HT1080 (cell line): Measurements from ENCODE around the gene CELSR3. TPM values are rescaled to one million over a fixed set of nuclear protein-coding genes. Genes with fewer than 3 reads are reported as not detected.
A peak's percentile ranks its signal among the peaks of the same experiment; 100 is the strongest.

Experiments
- DNase-seq: peaks from one replicate; pipeline ENCODE4 v3.0.0-alpha.2; 2015; ENCODE audit warnings: low read depth
- polyA plus RNA-seq, 2 experiments: library from polyadenylated mRNA; depleted of rRNA; stranded (reverse); fragments of >200 nt; gene quantifications; 2 replicates each; pipeline ENCODE4 v1.2.3, GENCODE V29; 2015
- total RNA-seq: library from RNA; depleted of rRNA; stranded (reverse); fragments of >200 nt; shearing (Covaris generic); gene quantifications from 2 replicates; pipeline ENCODE4 v1.2.3, GENCODE V29; 2014; rRNA removed

Gene CELSR3, protein sequence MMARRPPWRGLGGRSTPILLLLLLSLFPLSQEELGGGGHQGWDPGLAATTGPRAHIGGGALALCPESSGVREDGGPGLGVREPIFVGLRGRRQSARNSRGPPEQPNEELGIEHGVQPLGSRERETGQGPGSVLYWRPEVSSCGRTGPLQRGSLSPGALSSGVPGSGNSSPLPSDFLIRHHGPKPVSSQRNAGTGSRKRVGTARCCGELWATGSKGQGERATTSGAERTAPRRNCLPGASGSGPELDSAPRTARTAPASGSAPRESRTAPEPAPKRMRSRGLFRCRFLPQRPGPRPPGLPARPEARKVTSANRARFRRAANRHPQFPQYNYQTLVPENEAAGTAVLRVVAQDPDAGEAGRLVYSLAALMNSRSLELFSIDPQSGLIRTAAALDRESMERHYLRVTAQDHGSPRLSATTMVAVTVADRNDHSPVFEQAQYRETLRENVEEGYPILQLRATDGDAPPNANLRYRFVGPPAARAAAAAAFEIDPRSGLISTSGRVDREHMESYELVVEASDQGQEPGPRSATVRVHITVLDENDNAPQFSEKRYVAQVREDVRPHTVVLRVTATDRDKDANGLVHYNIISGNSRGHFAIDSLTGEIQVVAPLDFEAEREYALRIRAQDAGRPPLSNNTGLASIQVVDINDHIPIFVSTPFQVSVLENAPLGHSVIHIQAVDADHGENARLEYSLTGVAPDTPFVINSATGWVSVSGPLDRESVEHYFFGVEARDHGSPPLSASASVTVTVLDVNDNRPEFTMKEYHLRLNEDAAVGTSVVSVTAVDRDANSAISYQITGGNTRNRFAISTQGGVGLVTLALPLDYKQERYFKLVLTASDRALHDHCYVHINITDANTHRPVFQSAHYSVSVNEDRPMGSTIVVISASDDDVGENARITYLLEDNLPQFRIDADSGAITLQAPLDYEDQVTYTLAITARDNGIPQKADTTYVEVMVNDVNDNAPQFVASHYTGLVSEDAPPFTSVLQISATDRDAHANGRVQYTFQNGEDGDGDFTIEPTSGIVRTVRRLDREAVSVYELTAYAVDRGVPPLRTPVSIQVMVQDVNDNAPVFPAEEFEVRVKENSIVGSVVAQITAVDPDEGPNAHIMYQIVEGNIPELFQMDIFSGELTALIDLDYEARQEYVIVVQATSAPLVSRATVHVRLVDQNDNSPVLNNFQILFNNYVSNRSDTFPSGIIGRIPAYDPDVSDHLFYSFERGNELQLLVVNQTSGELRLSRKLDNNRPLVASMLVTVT (N-terminal part only)
- total RNA-seq = 3.5 and 3.8 TPM in 2 replicates
- polyA plus RNA-seq (2015; cell fraction: cytosol; rRNA removed) = 2.6 and 2.9 TPM in 2 replicates
- 19.1 and 23.8 TPM in 2 replicates for polyA plus RNA-seq (2015; cell fraction: nucleus; rRNA removed)

DNA sequence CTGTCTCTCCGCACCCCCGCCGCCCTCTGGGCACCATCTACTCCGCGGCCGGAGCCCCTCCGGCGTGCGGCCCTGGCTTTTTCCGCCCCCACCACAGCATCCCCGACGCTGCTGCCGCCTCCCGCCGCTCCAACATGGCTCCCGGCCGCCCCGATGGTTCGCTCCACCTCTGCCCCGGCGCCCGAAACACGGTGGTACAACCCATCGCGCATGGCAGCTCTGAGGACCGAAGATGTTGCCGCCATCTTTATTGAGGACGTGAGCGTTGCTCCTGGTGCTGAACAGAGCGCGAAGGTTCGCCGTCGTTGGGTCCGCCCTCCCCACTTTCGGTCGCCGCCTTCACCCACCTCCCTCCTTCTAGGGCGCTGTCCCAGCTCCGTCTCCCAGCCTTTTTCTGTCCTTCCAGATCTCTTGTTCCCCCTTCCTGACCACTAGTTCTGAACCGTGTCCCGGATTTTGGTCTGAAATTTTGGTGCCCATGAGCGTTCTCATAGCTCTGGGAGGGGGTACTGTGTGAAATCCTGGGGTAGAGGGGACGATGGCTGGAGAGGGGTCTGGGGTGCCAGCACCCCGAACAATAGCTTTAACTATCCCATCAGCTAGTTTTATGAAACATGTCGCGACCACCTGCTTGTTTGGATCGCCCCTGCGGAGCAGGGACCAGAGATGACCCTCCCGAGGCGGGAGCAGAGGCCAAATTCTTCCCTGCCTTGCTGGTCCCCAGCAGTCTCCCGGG lies at the start of gene CELSR3:
Gene CELSR3 (minus strand): TSS at position 134 of the 736 bp plus-strand sequence. CDS start 252 bp downstream, outside the sequence.
- peak; percentile 77 for DNase-seq

DNA sequence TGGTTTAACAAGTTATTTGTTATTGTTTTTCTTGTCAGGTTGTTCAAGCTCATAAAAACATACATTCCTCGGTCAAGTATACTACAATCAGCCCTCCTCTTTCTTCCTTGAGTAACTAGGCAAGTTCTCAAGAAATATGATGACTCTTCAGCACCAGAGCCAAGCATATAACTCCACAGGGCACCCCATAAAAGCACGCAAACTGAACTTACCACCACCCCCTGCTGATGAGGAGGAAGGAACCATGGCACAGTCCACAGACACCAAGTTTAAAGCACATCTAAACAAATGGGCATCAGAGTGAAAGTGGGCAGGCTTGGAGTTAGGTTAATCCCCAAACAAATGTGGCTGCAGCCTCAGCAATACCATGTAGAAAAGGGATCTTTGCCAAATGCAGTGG lies 49.0 kb upstream of the CELSR3 start:
- DNase-seq = no peak

DNA sequence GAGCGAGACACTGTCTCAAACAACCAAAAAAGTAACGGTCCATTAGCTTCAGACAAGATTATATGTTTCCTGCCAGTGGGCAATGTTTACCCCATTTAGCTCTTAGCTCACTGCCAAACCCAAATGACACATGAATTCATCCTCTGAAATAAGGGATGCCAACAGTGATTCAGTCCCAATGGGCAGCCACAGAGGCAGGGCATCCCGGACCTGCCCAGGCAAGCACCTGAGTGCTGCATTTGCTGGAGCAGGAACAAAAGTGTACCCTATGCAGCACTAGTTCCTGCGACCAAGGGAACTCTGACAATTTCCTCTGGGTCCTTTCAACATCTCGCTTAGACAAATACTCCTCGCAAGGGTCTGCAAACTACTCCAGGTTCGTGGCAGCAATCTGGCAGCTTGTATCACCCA lies 46.4 kb upstream of the CELSR3 start:
- peak; percentile 53 for DNase-seq

DNA sequence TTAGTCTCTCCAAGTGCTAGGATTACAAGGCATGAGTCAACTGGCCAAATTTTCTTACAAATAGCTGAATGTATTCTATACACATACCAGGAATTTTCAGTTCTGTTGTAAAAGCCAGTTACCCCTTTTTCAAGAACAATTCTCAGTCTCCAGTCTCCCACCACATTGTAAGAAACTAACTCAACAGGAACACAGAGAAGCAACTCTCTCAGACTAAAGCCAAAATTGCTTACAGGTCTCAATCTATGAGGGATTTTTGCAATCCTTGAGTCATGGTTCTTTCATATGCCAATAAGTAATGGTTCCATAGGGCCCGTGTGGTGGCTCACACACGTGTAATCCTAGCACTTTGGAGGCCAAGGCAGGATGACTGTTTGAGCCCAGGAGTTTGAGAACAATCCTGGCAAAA lies 45.8 kb upstream of the CELSR3 start:
- DNase-seq = no peak

DNA sequence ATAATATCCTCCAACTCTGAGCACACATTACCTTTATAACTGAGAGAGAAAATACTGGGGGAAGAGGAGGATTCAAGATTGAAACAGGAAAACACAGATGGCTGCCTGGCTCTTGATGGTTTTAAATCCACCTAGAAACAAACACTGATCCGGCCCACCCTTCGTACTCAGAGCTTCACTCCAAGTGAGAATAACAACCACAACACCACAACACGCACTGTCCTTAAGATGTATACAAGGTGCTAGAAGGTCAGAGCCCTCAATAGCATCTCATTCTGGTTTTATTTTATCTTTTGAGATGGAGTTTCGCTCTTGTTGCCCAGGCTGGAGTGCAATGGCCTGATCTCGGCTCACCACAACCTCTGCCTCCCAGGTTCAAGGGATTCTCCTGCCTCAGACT lies 44.5 kb upstream of the CELSR3 start:
- no peak for DNase-seq

DNA sequence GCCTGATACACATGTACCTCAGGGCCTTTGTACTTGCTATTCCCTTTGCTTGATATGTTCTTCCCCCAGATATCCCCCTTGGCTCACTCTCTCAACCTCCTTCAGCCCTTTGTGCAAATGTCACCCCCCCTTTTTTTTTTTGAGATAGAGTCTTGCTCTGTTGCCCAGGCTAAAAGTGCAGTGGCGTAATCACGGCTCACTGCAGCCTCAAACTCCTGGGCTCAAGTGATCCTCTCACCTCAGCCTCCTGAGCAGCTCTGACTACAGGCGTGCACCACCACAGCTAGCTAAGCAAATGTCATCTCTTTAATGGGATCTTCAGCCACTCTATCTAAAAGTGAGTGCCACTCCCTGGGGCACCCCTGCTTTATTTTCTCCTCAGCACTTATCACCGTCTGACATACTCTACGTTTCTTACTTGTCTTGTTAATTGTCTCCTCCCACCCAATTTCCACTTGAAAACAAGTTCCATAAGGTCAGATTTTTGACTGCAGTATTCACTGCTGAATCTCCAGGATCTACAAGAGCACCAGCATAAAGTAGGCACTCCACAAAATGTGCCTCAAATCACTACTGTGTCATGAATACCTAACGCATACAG lies 39.7 kb upstream of the CELSR3 start:
- no peak for DNase-seq

DNA sequence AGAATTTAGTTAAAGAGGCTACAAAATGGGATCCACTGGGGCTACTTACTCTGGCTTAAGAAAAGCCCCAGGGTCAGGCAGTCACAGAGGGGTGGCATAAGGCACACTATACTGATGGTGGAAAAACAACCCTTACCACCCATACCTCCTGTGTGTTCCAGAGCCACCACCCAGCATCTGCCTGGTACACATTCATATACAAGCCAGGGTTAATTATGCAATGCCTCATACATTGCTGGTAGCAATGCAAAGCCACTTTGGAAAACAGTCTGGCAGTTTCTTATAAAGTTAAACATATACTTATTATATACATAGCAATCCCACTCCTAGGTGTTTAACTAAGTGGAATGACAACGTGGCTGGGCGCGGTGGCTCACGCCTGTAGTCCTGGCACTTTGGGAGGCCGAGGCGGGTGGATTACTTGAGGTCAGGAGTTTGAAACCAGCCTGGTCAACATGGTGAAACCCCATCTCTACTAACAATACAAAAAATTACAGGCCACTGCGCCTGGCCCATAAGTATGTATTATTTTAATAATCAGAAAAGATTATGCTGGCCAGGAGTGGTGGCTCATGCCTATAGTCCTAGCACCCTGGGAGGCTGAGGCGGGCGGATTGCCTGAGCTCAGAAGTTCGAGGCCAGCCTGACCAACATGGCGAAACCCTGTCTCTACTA lies 38.2 kb upstream of the CELSR3 start:
- DNase-seq = no peak

DNA sequence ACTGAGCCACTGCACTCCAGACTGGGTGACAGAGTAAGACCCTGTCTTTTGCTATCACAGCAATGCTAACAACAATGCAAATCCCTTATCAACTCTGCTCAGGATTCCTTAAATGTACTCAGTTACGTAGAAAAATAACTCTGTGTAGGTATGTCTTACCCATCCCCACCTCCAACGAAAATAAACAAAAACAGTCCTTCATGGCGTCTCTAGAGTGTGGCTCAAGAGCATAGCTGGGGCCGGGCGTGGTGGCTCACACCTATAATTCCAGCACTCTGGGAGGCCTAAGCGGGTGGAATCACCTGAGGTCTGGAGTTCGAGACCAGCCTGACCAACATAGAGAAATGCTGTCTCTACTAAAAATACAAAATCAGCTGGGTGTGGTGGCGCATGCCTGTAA lies 36.2 kb upstream of the CELSR3 start:
- no peak for DNase-seq

DNA sequence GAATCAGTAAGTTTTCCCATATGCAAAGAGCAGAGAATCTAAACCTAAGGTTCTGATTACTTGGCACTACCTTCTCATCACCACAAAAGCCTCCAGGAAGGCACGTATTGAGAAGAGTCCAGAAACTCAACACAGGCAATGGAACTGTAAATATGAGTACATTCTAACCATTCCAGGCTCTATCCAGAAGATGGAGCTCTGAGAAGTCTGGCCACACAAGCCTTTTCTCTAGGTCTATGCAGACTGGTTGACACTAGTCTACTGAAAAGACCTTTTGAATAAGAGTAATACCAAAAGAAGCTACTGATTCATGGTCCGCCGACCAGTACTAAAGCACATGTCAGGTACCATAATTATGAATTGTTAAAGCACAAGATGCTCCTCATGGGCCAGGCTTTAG lies 35.3 kb upstream of the CELSR3 start:
- DNase-seq = no peak

DNA sequence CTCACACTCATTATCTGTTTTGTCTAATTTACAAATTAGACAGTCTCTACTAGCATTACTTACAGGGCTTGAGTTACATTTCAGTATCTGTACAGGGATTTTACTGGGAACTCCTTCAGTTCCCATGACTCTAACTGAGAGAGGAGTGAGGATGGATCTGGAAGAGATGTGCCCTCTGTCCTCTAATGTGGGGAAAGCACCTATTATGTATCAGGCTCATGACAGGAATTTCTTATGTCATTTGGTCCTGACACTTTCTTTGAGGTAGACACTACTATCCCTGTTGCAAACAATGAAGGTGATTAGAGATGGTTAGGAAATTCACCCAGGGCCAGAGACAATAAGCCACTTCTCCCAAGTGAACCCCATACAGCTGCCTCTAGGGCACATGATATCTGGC lies 33.9 kb upstream of the CELSR3 start:
- DNase-seq = no peak

DNA sequence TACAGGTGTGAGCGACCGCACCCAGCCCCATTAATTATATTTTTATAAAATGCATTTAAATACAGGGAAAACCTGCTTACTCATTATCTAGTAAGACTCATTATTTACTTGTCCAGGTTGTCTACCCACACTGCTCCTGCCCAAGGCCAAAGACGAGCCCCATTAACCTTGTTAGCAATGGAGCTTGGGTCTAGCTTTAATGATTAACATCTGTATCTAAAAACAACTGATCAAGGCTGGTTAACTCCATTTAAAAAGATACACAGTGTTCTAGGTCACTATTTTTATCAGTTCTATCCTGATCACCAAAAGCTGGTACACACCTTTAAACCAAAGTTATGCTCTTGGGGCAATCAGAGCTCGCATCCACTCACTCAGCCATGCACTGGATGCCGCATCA lies 33.5 kb upstream of the CELSR3 start:
- no peak for DNase-seq

DNA sequence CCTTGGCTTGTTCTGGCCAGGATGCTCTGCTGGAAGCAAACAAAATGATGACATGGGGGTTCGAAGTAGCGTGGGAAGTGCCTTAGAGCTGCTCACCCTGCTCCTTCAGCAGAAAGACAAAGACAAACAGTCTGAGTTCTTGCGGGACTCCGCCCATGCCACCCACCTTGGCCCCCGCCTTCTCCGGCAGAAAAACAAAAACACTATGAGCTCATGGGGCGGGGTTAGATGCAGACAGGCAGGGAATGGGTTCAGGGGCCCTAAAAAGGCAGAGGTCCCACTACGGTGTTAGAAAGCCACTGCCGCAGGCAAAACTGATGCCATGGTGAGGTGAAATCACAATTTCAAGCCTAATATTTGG lies 32.7 kb upstream of the CELSR3 start:
- no peak for DNase-seq

DNA sequence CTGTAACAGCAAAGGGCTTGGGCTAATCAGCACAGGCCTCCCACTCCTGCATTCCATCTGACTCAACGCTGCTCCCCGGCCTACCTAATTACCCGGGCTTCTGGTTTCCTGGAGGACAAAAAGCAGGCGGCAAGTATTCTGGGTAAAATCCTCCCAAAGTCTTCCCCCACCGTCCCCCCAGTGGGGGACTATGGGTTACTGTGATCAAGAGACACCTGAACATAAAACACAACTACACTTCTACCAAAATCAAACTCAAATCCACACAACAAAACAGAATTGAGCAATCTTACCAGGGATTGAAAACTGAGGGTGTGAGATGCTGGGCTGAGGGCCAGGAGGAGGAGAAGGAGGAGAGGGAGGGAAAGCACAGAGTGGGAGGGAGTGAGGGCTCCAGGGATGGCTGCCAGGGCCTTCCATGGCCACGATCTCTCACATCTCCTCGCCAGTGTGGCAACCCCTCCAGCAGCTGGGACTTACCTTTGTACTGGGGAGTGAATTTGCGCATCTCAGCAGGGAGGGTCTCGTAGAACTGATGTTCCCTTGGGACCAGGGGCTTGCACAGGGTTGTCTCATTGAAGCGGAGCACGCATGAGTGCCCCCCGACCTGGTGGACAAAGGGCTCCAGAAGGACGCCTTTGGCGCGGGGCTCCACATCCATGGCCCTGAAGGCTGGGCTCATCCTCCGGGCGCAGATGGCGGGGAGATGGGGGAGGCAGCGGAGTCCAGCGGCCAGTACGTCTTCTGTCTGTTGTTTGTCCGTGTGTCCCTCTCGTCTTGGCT lies 32.1 kb upstream of the CELSR3 start:
- peak; percentile 76 for DNase-seq

DNA sequence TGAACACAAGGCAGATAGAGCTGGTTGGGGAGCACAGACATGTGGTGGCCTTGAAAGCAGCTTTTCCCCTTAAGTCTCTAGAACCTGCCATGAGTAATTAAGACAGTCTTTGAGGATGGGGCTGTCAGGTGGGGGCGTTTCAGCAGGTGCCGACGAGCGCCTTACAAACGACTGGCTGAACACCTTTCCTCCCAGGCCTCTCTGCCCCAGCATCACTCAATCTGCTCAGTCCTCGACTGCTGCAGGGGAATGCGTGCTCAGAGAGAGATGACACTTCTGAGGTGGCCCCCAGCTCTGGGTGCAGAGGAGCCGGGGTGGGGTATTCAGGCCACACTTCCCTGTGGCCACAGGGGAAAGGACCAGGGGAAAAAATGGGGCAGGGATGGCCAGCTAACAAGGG lies 31.1 kb upstream of the CELSR3 start:
- DNase-seq = no peak

DNA sequence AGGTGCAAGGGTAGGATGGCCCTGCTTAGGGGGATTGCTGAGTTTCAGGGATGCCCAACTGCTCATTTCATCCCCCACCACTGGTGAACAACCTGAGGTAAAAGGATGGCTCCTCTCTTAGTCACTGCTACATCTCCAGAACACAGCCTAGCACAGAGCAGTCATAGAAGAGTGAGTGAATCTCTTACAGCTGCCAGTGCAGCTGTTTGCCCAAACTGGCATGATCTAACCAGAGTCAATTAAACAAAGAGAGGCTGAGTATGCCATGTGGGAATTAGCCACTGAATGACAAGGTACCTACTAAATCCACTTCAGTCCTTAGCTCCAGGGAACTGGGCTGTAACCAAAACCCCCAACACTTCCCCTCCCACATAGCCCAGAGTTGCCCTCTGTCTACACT lies 29.9 kb upstream of the CELSR3 start:
- no peak for DNase-seq

DNA sequence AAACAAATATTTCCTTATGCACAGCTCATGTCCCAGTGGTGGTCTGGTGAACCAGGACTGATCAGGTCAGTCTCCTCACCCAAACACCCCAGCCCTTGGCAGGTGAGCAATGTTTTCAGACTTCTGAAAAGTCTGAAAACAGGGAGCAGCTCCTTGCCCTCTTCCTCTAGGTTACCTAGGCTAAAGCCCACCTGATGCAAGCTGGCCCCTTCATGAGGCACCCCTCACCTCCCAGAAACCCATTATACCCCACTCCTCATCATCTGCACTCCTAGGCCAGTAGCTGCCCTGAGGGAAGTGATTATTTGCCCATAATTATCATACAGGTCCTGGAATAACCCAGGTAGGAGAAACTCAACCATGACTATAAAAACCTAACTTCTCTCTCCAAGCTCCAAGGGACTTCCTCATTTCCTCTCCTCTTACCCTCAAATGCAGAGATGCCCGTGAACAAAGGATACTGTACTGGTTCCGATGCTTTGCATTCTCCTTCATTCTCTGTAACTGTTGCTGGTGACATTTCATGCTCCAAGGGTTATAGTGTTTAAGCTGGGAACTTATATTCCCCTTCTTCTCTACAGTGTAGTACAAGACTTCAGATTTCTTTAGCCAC lies 28.3 kb upstream of the CELSR3 start:
- DNase-seq = no peak

DNA sequence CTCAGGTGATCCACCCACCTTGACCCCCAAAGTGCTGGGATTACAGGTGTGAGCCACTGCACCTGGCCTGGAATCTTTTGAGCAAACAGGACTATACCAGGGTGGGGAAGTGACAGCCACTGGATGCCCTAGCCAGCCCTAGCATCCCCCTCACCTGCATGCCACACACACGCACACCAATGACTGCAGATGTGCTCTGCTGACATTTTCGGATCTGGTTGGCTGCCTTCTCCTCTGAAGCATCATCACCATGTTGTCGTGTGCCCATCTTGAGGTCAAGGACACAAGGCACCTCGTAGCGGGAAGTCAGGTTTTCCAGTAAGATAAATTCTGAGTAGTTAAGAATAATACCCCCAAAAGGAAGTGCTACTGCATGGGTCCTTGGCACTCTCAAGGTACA lies 26.7 kb upstream of the CELSR3 start:
- no peak for DNase-seq

DNA sequence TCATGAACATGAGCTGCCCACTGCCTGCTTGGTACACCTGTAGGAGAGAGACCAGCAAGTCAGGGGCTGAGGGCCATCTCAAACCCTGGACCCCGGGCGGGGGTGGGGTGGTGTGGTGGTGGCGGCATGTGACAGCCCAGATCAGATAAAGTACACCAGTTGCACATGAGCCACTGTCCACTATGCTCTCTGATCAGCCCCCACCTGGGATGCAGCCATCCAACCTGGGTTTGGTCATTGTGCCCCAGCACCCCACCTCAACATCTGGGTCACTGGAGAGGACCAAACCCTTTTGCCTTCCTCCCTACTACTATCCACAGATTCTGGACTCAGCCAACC lies 26.0 kb upstream of the CELSR3 start:
- DNase-seq = no peak
